ENCODE results near the gene PLK3. TPM values are rescaled to one million over a fixed set of nuclear protein-coding genes. Genes with fewer than 3 reads are reported as not detected.
"Not testable (repeated sequence)": the region's sequence is repeated elsewhere in the genome, so short reads cannot be mapped to it uniquely, and the experiment has no call there.

PLK3 gene
- total RNA-seq, 1 donor from 2014 or later = 14.4 TPM

DNA sequence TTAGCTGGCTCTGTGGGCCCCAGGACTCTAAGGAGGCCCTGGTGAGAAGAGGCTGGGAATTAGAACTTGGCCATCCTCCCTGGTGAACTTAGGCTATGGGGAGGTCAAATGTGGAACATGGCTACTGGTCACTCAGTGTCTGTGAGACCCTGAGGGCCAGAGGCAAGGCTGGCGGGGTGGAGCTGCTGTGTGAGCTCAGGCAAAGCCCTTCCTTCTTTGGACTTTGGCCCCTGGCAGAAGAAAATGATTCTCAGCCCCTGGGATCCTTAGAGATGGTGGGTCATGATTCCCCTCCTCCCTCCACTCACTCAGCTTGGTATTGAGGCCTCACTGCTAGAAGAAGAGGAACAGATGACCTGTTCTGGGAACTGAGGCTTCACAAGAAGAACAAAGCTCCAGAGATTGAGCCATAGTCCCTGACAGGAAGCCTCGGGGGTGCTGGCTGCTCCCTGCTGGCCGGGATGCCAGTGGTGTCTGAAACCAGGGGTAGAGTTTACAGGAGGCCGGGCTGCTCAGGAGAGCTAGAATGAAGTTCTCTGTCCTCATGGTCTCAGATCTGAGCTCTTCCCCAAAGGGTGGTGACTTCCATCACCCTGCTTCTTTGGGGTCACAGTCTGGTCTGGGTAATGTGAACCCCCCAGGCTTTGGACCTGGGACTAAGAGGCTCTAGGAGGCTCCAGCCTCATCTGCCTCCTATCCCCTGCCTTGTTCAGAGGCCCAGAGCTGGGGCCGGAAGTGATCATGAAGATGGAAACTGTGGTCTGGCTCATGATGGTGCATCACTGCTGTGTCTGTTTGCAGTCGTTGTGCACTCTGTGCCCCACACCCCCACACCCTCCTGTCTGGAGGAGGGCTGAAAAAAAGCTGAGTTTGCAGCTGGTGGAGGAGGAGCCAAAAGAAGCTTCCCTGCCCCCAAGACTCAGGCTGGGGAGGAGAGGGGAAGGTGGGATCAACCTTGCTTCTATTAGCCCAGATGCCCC lies 9.1 kb downstream of the PLK3 start:
- no peak for DNase-seq (ENCODE audit: low spot score)

DNA sequence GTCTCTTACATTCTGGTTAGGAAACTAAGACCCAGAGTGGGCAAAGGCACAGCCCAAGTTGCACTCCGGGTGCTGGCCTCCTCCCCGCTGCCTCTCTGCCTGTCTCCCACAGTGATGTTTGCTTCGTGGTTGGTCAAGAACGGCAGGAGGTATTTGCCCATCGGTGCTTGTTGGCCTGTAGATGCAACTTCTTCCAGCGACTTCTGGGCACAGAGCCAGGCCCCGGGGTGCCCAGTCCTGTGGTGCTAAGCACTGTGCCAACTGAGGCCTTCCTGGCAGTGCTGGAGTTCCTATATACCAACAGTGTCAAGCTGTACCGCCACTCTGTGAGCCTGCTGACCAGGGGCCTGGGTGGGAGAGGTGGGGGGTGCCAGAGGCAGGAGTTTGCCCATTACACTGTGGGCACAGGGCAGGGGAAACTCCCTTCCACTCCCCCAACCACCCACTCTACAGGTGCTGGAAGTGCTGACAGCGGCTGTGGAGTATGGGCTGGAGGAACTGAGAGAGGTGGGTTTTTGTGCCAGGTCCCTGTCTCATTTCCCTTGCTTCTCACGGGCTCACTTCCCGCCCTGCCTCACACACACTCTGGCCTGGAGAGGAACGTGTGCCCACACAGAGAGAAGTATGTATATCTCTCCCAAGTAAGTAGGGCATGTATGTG lies 10.1 kb downstream of the PLK3 start:
- DNase-seq (ENCODE audit: low spot score) = no peak

DNA sequence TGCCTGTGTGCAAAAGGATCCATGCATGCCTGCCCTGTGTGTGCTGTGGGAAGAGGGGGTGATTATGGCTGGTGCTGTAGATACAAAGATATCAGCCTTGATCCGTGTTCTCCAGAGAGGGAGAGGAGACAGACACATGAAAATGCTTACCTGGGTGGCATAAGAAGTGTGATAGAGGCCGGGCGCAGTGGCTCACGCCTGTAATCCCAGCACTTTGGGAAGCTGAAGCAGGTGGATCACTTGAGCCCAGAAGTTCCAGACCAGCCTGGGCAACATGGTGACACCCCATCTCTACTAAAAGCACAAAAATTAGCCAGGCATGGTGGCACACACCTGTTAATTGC lies 10.6 kb downstream of the PLK3 start:
- DNase-seq (ENCODE audit: low spot score) = not testable (repeated sequence)

DNA sequence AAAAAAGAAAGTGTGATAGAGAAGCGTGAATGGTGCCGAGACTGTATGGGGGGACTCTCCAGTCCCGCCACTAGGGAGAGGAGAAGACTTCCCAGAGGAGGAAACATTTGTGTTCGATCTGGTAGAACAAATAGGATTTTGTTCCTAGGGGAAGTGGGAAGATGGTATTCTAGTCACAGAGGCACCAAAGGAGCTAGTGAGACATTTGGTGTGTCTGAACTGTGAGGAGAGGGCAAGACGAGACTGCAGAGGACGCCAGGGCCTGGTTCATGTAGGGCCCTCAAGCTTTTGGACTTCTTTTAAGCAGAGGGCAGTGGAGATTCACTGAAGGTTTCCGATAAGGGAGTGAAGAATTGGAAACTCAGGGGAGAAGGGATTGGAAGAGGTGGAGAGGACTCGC lies 11.1 kb downstream of the PLK3 start:
- no peak for DNase-seq (ENCODE audit: low spot score)

DNA sequence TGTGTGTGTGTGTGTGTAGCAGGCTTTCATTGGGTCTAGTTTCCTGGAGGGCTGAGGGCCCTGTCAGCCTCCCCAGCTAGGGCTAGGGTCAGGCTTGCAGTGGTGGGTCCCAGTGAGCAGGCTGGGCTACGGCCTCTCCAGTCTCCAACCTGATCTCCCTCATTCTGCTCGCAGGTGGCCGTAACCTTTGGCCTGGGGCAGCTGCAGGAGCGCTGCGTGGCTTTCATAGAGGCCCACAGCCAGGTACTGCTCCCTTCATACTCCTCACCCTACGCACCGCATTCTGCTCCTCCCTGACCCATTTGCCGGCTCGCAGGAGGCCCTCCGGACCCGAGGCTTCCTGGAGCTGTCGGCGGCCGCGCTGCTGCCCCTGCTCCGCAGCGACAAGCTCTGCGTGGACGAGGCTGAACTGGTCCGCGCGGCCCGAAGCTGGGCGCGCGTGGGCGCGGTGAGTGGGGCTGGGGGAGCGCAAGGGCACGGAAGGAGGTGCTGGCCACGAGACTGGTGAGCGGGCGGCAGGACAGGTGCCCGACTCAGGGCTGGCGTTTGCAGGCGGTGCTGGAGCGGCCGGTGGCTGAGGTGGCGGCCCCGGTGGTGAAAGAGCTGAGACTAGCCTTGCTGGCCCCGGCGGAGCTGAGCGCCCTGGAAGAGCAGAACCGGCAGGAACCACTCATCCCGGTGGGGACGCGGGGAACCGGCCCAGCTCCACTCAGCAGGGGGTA lies 12.8 kb downstream of the PLK3 start:
- DNase-seq (ENCODE audit: low spot score) = no peak

DNA sequence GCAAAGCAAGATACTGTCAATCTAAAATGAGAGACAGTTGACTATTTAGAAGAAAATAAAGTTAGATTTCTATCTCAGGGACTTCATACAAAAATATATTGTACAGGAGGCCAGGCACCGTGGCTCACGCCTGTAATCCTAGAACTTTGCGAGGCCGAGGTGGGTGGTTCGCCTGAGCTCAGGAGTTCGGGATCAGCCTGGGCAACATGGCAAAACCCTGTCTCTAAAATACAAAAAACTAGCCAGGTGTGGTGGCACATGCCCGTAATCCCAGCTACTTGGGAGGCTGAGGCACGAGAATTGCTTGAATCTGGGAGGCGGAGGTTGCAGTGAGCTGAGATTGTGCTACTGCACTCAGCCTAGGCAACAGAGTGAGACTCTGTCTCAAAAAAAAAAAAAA lies 15.7 kb downstream of the PLK3 start:
- not testable (repeated sequence) for DNase-seq (ENCODE audit: low spot score)

DNA sequence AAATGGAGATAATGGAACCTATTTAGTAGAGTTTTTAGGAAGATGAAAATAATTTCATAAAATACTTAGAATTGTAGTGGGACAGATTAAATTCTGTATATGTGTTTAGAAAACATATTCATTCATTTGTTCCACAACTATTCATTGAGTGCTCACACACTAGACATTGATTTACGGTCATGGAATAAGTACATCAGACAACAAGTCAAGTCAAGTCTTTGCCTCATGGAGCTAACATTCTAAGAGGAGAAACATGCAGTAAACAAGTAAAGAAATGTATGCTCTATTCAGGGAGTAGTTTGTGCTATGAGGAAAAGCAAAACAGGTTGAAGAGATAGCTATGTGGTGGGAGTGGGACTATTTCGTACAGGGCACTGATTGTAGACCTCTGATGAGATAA lies 17.1 kb downstream of the PLK3 start:
- no peak for DNase-seq (ENCODE audit: low spot score)

DNA sequence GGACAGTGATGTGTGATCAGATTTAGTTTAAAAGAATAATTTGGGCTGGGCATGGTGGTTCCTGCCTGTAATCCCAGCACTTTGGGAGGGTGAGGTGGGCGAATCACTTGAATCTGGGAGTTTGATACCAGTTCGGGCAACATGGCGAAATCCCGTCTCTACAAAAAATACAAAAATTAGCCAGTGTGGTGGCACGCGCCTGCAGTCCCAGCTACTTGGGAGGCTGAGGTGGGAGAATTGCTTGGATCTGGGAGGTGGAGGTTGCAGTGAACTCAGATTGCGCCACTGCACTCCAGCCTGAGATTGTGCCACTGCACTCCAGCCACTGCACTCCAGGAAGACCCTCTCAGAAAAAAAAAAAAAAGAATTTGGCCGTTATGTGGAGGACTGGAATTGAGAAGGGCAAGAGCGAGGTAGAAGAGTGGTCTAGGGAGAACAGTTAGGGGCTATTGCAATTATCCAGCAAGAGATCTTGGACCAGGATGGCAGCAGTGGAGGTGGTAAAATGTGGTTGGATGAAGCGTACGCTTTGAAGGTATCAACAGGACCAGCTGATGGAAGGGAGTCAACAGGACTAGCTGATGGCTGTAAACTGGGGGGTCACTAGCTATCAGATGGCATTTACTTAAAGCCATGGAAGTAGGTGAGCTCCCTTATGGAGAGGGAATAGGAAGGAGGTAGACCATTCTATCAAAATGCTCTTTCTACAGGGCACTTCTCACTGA lies 17.8 kb downstream of the PLK3 start:
- DNase-seq (ENCODE audit: low spot score) = no peak

DNA sequence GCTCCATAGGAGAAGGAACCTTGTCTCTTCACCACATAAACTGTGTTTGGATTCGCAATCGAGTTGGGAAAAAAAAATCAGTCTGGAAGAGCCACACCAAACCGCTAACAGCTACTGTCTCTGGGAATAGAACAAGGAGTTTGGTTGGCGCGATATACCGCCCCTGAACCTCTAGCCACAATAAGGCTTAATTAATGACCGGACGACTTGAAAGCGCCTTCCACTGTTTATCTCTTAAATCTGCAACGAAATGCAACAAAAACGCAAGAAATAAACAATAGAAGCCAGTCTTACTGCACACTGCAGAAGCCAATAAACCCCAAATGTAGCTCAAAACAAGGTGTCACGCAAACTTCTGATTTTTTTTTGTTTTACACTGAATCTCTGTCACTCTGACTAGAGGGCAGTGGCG lies 19.0 kb downstream of the PLK3 start:
- DNase-seq (ENCODE audit: low spot score) = no peak

DNA sequence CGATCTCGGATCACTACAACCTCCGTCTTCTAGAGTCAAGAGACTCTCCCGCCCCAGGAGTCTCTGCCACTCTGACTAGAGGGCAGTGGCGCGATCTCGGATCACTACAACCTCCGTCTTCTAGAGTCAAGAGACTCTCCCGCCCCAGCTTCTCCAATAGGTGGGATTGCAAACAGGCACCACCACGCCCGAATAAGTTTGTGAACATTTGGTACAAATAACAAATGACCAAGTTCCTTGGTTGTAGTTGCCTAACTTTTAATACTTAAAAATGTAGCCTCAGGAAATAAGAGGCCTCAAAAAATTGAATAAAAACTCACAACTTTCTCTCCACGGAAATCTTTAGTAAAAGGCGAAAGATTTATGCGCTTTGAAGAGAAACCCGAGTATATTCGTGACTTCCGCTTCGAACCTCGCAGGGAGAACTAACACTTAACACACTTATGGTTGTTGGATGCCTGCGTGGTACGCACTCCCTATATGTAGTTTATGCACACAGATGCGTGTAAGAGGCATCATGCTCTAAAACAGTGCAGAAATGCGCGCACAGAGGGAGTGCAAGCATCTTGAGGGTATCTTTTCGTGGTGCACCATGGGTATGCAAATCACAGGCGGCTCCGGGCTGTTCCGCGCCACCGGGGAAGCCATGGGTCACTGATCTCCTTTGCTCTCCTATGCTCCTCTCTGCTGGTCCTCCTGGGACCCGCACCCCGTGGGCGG lies 19.6 kb downstream of the PLK3 start:
- DNase-seq (ENCODE audit: low spot score) = peak; percentile 86

DNA sequence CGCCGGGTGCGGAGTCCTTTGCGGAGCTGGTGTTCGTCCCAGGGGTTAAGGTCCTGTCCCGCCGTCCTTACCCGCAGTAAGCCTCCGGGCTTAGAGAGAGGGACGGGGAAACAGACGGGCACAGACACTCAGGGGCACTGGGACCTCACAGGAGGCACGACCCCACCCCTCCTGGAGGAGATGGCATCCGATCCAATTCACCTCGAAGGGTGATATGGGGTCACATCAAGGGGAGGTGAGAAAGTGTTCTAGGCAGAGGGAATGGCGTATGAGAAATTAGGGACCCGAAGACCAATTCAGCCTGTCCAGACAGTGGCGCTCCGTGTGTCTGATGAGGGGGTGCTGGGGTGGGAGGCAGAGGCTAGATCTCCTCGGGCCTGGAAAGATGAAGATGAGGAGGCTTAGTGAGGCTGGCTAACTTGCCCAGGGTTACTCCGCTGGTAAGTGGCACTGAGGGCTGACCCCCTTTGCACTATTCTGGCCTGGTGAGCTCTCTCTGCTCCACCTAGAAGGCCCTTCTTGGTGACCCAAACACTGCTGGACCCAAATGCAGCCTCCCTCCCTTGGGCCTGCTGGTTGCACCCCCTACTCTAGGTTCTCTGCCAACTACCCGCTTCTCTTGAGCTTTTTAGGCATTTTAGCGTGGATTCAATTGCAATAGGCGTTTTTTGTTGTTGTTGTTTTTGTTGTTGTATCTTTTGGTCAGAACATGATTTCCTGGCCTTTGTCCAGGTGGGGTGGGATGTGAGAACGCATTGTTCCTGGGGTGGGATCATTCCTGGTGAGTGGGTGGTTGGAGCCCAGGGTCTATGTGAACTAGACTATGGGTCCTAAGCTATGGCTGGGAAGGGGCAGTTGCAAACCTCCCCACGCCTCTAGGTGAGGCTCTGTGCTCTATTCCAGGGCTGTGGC lies 20.4 kb downstream of the PLK3 start:
- DNase-seq (ENCODE audit: low spot score) = no peak

DNA sequence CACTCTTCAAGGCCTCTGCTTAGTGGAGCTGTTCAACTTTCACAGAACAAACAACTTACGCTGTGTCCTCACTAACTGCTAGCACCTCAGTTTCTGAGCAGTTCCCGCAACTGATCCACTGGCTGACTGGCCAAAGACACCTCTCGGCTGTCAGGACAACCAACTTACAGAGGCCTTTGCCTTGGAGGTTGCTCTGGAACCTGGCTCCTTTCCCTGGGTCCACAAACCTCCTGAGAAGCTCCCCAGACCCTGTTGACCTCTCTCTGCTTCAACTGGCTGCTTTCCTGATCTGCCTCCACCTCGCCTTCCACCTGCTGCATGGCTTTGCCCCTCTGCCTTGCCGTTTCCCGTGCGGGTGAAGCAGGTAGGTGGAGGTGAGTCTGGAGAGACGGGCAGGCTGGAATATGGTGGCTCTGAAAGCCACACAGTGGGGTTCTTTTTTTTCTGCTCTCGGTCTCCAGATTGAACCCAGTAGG lies 21.1 kb downstream of the PLK3 start:
- DNase-seq (ENCODE audit: low spot score) = no peak

DNA sequence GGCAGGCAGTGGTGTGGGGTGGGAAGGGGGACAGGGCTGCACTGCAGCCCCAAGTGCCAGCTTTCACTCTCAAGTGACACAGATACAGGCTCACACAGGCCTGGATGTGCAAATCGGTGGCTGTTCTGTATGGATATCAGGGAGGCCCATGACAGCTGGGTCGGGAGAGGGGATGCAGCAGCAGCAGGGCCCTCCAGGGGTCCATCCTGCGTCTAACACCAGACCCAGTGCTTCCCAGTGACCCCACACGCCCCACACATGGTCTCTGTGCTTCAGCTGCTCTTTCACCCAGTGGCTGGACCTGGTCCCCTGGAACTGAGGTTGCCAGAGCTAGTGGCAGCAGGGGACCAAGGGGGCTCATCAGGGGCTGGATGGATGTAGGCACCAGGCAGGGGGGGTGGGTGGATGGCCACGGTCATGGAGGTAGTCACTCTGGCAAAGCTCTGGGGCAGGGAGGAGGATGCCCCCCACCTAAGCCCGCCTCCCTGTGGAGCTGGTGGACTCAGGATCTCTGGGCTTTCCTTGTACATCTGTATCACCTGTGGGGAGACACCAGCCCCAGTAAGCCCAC lies 22.0 kb downstream of the PLK3 start:
- no peak for DNase-seq (ENCODE audit: low spot score)

DNA sequence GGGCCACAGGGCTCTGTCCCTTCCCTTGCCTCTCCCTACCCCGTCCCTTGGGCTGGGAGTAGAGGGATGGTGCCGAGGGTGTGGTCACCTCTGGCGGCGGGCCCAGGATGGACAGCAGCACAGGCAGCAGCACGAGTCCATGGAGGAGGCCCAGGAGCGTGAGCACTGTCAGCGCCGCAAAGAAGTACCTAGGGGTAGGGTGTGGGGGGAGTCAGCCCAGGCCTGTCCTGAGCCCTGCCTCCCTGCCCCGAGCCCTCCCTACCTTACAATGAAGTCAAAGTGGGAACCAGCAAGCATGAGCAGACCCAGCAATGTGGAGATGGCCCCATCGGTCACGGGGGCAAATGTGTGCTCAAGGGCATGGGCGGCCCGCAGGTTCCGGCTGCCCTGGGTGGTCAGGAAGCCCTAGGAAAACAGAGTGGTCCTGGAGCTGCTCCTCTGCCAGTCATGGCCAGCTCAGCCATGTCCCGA lies 22.8 kb downstream of the PLK3 start:
- DNase-seq (ENCODE audit: low spot score) = no peak

DNA sequence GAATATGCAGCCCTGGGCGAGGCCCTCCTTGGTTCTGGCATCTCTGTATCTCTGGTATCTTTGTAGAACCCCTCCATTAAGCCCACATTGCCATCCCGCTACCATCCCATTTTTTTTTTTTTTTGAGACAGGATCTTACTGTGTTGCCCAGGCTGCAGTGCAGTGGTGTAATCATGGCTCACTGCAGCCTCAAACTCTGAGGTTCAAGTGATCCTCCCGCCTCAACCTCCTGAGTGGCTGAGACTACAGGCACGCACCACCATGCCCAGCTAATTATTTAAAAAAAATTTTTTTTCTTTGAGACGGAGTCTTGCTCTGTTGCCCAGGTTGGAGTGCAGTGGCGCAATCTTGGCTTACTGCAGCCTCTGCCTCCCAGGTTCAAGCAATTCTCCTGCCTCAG lies 24.2 kb downstream of the PLK3 start:
- not testable (repeated sequence) for DNase-seq (ENCODE audit: low spot score)

DNA sequence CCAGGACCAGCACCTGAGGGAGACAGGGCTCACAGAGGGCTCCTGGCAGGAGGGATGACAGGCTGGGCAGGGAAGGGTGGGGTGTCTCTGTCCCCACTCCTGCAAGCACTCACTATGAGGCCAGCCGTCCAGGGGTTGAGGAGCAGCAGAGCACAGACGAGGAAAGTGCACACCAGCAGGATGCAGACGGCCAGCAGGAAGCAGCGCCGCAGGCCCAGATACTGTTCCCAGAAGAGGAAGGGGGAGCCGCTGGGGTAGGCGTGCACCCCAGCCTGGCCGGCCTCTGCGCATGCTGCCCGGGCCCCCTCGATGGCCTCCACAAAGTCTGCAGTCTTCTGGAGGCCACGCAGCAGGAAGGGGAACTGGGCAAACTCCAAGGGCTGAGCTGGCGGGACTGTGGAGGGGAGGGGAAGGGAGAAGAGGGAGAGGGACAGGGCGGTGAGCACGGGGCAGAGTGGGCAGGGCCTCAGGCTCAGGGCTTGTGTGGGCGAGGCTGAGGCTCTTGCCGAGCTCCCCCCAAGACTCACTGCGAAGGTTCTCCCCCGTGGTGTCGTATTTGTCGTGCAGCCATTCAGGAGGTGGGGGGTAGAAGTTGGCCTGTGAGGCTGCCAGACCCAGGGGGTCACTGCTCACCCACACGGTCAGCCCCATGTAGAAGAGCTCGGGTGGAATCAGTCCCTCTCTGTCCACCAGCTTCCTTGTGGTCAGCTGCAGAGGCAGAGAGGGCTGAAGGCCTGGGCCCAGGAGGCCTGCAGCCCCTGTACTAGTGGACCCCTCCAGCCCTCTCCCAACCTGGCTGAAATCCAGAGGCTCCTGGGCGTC lies 26.4 kb downstream of the PLK3 start:
- no peak for DNase-seq (ENCODE audit: low spot score)

DNA sequence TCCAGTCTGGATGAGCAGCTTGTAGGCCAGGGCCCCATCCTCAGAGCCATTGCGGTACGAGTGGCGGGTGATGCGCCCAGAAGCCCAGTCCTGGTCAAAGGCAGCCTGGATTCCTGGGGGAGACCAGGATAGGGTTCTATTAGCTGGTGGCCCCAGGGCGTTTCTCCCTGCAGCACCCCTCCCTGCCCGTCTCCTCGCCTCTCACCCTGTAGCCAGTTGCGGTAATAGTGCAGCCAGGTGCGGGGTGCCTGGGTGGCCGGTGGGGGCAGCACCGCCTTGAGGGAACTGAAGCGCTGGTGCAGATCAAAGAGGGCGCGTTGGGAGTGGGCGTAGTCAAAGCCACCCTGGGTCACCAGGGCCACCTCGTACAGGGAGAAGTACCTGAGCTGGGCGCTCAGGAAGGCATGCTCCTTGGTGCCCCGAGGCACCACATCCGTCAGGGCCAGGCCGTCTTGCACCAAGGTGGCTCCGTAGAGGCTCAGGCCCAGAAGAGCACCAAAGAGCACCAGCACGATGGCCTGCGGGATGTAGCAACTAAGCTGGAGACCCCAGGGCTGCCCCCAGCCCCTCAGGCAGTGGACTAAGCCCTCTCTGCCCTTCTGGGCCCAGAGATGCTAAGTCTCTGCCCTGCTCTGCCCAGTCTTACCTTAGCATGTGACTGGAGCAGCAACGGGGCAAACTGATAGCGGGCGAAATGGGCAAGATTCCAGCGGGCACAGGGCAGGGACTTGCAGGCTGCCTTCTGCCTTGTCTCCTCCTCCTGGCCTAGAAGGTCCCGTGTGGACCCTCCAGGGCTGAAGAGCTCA lies 27.2 kb downstream of the PLK3 start:
- DNase-seq (ENCODE audit: low spot score) = no peak
